ENCODE data around the gene TEKTIP1. TPM values are rescaled to one million over a fixed set of nuclear protein-coding genes. Genes with fewer than 3 reads are reported as not detected.

Gene TEKTIP1
- not detected in 2 replicates for total RNA-seq

DNA sequence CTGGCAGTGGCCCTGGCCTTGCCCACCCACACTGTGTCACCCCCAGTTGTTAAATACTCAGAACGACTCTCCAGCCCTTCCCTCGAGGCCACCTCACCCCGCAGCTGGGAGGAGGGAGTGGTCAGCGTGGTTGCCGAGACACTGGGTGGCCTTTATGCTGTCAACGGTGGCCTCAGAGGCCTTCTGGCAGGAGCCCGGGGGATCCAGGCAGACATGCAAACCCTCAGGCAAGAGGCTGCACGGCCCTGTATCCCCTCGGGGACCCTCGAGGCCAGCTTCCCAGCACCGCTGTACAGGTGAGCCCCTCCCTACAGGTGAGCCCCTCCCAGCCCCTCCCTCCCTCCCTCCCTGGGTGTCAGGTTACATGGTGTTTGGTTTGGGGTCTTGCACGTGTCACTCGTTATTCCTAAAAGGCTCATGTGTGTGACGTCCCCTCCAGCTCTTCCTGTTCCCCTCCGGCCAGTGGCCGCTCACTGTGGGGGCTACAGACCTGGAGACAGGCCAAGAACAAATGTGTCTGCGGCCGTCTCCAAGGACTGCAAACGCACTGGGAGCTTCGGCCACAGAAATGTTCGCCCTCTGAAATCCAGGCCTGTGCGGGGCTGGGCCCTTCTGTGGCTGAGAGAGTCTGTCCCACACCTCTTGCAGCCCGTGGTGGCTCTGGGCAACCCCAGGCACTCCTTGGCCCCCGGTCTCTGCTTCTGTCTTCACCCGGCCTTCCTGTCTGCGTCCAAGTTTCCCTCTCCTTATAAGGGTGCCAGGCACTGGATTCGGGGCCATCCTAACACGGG, at the start of gene TEKTIP1:
Gene TEKTIP1 (plus strand): TSS at position 210 of the 791 bp plus-strand sequence. CDS start 4 bp downstream, at position 214.
- DNase-seq (ENCODE audit: low read depth in 2 of 2) = no peak

DNA sequence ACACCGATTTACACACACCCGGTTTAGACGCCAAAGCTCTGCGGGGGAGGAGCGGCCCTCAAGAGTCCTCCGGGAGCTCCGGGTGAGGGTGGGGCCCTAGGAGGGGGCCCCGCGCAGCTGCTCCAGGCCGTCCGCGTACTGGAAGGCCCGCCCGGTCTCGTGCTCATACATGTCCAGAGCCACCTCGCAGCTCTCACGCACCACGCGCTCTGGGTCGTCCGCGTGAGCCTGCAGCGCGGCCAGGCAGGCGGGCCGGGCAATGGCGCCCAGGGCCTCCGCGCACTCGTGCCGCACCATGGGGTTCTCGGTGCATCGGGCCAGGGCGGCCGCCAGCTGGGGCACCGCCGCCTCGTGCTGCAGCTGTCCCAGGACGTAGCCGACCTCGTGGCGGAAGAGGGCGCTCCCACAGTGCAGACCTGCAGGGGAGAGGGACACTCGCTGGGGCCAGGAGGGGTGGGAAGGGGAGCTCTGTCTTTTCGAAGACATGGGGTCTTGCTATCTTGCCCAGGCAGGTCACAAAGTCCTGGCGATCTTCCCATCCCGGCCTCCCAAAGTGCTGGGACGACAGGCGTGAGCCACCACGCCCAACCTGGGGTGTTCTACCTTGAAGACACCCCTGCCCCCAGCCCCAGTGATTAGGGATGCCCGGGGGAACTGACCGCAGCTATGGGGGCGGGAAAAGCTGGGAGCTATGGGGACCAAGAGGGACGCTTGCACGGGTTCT, 47.4 kb upstream of the TEKTIP1 start:
- DNase-seq (ENCODE audit: low read depth in 2 of 2) = no peak

DNA sequence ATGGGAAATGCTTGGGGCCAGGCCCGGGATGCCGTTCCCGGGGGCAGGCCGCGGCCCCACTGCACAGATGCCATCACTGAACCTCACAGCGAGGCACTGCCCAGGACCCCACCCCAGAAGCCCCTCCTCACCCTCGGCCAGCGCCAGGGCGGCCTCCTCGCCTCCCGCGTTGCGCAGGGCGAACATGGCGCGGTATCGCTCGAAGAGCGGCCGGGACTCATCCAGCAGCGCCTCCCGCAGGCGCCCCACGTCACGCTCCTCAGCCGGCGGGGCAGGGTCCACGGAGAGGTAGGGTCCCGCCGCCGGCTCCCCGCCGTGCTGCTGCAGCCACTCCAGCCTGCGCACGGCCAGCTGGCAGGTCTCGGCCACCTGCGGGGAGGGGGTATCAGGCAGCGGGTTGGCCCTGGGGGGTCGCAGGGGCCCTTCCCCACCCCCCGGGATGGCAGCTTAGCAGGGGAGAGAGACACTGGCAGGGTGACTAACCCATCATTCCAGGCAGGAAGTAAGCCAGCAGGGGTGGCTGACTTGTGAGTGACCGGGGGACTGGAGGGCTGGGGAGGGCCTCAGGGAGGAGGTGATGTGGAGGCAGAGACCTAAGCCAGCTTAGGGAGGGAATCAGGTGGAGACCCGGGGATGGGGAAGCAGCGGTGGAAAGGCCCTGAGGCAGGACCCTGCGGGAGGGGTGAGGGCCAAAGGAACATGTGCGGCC, 46.7 kb upstream of the TEKTIP1 start:
- no peak for DNase-seq (ENCODE audit: low read depth in 2 of 2)

DNA sequence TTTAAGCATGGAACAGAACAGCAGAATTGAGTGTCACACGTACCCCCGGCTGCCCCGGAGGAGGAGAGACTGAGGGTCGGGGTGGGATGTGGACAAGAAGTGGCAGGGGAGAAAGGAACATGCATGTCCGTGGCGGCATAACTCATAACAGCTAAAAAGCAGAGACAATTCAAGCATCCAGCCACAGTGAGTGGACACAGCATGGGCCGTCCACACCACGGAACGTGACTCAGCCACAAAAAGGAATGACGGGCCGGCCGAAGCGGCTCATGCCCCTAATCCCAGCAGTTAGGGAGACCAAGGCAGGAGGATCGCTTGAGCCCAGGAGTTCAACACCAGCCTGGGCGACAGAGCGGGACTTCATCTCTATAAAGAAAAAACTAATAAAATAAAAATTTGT, 46.1 kb upstream of the TEKTIP1 start:
- DNase-seq (ENCODE audit: low read depth in 2 of 2) = no peak

DNA sequence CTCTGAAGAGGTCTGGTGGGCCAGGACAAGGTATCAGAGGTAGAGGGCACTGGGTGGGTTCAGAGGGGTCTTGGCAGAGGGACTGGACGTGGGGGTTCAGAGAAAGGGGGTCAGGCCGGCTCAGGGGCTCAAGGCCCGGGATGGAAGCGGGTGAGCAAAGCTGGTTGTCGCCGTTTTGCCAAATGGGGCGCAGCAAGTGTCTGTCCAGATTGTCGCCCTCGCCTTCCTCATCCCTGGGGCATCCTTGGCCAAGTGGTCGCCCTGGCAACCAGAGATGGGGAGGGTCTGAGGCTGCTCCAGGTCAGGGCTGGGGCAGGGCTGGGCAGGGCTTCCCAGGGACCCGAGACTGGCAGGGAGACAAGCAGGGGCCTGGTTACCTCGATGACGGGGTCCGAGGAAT, 45.3 kb upstream of the TEKTIP1 start:
- DNase-seq (ENCODE audit: low read depth in 2 of 2) = no peak

DNA sequence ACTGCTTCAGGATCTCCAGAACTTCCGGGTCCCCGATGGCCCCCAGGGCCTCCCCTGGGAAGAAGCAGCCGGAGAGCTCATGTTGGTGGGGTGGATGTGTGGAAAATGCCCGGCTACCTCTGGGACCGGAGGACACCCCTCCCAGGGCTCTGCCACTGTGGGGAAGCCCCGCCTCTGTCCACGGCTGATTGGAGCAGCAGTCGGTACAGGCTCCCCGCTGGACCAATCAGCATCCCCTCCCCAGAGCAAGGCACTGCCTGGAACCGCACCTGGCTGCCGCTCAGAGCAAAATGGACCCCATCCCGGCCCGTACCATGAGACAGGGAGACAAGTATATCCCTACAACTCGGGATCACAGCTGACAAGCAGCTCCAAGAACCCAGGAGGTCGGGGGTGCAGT, 44.9 kb upstream of the TEKTIP1 start:
- no peak for DNase-seq (ENCODE audit: low read depth in 2 of 2)

DNA sequence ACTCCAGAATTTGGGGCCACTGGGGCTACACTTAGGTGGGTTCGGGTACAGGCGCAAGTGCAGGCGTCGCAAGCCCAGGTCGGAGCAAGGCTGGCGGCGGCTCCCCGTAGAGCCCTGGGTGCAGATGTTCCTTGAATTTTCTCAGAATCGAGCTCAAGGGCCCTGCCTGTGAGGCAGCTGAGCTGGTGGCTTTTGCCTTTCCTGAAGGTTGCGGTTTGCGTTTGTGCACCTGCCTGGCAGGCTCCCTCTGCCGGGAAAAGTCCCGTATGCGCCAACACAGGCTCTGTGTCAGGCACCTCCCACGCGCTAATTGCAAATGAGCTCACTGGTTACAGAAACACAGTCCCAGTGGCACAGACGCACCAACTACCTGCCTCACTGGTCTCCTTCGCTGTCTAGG, 44.4 kb upstream of the TEKTIP1 start:
- DNase-seq (ENCODE audit: low read depth in 2 of 2) = no peak

DNA sequence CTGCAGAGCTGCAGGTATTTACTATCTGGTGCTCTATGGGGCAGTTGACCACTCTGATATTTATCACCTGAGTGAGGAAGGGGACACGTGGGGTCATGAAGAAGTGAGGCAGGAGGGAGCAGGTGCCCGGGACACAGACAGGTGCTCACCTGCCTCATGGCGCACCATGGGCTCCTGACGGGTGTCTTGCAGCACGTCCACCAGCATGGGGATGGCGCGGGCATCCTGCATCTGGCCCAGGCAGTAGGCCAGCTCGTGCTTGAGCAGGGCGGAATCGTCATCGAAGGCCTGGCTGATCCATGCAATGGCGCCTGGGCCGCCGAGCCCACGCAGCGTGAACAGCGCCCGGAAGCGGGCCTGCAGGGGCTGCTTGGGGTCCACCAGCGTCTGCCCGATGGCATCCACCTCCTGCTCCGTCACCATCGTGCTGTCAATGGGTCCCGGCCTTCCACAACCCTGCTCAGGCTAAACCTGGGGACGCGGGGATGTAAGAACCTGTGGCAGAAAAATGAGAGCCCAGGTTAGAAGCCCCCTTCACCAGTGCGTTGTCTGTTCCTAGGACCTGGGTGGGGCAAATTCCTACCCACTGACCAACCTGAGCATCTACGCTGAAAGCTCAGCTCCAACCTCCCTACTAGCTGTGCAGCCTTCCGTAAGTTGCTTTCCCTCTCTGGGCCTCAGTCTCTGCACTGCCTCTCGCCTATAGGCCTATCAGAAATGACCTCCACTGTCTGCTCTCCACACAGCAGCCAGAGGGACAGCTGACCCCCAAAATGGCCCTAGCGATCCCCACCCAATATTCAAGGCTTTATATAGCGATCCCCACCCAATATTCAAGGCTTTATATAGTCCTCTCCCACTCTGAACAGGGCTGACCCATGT, 42.3 kb upstream of the TEKTIP1 start:
- DNase-seq (ENCODE audit: low read depth in 2 of 2) = no peak

DNA sequence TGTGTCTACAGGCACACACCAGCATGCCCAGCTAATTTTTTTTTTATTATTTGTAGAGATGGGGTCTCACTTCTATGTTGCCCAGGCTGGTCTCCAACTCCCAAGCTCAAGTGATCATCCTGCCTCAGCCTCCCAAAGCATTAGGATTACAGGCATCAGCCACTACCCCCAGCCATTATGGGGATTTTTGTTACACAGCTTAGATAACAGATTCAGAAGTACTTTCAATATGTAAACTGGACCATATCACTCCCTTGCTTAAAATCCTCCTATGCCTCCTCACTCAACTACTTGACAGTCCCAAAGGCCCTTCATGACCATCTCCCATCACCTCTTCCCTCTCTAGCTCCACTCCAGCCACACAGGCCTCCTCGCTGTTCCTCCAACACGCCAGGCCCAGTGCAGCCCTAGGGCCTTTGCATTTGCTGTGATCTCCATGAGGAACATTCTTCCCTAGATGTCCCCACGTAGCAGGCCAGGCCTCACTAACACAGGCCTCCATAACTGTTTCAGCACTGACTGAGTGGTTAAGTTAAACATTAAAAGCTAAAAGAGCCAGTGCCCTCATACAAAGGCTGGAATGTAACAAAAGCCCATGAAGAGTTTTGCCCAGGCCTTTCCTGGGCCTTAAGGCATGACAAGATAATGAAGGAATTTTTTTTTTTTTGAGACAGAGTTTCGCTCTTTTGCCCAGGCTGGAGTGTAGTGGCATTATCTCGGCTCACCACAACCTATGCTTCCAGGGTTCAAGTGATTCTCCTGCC, 41.0 kb upstream of the TEKTIP1 start:
- DNase-seq (ENCODE audit: low read depth in 2 of 2) = no peak

DNA sequence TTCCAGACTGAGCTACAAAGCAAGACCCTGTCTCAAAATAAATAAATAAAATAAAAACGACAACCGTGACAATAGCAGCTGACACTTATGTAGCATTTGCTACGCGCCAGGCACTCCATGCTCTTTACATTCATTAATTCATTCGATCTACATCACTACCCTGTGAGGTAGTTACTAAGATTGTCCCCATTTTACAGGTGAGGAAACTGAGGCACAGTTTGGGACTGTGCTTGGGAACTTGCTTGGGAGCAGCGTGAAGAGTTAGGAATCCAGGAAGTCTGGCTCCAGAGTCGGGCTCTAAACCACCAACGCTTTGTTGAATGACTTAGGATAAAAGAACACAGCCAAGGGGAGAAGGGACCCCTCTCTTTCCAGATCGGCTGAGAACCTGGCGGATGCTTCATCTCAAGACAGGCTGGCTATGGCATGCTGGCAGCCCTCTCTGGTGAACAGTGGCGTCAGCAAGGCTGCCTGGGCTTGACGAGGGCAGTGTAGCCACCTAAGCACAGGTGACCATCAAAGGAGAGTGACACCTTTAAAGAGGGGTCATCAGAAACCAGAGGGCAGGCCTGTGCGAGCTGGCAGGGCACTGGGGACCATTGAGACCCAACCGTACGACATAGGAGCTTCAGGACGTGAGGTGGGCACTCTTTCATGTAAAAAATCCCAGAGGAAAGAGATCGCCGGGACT, 39.1 kb upstream of the TEKTIP1 start:
- DNase-seq (ENCODE audit: low read depth in 2 of 2) = no peak

DNA sequence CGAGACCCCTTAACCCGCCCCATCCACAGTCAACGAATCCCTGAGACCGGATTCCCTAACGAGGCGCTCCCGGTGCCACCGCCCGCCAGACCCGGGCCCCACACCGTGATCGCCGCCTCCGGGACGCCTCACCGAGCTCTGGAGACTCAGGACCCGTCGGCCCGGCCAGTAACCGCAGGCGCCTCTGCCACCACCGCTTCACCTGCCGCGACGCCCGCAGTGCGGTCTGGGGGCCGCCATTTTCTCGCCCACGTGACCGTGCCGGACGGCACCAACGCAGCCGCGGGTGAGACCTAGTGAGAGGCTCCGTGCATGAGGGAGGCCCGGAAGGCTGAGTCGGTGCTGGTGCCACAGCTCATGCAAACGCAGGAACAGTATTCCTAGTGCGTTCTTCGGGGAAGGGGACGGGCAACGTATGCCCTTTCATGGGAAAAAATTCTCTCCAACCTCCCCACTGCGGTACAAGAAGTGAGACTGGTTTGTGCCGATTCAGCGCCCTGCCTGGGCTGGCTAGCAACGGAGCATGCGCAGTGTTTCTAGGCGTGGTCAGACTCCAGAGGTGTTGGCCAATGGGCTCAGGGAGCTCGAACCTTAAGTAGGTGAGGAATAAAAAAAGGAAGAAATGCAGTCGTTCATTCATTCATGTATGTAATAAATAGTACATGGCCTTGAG, 38.4 kb upstream of the TEKTIP1 start, which contains the start of gene DOHH:
Gene DOHH (minus strand): TSS at position 246 of the 673 bp plus-strand sequence. CDS start 3,860 bp downstream, outside the sequence.
- peak; percentile 95 to 96 for DNase-seq (ENCODE audit: low read depth in 2 of 2)

DNA sequence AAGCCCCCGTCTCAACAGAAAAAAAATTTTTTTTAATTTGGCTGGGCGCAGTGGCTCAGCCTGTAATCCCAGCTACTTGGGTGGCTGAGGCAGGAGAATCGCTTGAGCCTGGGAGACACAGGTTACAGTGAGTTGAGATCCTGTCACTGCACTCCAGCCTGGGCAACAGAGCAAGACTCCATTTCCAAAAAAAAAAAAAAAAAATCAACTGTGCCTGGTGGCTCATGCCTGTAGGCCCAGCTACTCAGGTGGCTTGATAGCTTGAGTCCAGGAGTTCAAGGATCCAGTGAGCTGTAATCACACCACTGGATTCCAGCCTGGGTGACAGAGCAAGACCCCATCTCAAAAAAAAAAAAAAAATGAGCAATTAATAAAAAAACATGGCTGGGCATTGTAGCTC, 37.2 kb upstream of the TEKTIP1 start:
- no peak for DNase-seq (ENCODE audit: low read depth in 2 of 2)

DNA sequence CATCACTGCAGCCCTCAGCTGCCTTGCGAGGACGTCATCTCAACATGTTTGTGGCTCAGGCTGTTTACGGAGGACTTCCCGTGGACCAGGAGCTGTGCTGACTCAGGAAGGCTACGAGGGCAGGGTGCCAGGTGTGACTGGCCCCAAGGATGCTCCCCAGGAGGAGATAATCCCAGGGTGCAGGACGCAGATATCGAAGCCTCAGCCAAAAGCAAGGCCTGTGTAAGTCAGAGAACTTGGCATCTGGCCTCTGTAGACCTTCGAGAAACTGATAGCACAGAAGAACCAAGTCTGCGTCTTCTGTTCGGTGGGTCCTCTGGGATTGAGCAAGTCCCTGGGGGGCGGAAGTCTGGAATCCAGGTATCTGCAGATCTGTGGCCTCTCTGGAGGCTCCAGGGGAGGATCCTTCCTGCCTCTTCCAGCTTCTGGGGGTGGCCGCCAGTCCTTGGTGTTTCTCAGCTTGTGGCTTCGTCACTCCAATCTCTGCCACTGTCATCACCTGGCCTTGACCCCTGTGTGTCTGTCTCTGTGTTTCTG, 35.9 kb upstream of the TEKTIP1 start:
- DNase-seq (ENCODE audit: low read depth in 2 of 2) = no peak

DNA sequence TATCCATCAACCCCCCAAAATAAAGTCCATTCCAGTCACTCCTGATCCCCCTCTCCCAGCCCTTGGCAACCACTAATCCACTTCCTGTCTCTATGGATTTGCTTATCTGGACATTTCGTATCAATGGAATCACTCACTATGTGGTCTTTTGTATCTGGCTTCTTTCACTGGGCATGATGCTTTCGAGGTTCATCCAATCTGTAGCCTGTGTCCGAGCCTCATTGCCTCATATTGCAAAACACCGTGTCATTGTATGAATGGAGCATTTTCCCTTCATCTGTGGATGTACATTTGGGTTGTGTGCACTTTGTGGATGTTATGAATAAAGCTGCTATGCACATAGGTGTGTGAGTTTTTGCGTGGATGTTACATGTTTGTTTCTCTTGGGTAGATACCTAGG, 34.2 kb upstream of the TEKTIP1 start:
- DNase-seq (ENCODE audit: low read depth in 2 of 2) = no peak

DNA sequence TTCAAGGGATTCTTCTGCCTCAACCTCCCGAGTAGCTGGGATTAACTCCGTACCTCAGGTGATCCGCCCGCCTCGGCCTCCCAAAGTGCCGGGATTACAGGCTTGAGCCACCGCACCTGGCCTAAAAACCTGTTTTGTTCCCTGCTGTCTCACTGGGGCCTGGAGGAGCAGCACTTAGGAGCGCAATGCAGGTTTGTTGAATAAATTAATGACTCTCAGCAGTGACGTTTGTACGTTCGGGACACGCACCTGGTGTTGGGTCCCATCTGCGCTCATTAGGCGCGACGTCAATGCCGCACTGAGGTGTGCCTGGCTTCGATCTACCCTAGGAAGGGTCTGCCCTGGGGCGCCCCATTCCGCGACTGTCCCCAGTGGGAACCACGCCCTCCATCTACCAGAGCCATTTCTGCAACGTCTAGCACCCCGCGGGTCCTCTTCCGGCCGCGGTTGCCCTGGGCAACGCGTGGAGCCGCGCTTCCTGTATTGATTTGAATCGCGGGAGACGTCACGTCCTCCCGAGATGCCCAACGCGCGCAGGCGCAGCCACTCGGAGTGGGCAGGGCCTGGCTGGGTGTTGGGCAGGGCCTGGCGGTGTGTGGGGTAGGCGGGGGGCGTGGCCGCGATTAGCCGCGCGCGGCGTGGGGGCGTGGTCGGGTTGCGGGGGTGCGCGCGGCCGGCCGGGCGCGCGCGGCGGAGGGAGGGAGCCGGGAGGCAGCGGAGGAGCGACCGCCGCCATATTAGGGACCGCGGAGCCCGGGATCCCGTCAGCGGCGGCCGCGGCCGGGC, 33.2 kb upstream of the TEKTIP1 start, which contains the start of gene FZR1:
Gene FZR1 (plus strand): TSS at position 714 of the 786 bp plus-strand sequence. CDS start 16,679 bp downstream, outside the sequence.
- peak; percentile 96 to 98 for DNase-seq (ENCODE audit: low read depth in 2 of 2)

DNA sequence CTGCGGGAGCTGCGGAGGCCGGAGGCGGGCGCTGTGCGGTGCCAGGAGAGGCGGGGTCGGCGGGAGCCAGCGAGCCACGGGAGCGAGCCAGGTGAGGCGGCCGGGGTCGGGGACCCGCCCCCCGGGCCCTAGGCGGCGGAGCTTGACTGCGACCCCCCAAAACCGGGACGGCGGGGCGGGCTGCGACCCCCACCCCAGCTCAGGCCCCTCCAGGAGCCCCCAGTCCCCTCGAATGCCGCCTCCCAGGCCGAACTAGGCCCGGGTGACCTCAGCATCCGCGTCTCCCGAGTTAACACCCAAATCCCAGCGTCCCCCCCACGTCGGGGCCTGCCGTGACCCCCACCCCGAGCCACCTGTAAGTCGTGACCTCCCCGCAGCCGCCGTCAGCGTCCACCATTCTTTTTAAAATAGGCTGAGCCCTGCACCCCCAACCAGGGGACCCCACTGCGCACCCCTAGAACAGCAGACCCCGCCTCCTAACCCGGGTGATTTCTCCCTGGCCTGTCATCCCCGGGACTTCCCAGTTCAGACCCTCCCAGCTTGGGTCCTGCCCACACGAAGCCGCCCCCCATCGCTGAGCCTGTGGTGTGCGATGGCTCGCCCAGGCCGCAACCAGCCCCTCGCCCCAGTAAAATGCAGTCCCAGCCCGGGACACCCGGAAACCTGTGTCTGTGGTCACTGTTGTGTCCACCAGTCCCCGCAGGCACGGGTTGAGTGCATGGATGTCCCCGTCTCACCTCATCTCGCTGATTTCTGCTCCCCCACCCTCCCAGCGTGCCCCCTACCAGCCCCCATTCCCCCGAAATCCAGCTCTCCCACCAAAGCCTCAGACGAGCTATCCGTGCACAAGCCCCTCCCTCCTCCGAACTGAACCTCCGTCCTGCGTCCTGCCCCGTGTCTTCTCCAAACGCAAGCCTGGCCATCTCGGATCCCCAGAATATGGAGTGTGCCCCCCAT, 32.3 kb upstream of the TEKTIP1 start:
- DNase-seq (ENCODE audit: low read depth in 2 of 2) = peak in 1 of 2 donors; percentile 35
